Epithelial cell of proximal tubule (primary cell): Measurements from ENCODE around the gene OR2M5. TPM values are rescaled to one million over a fixed set of nuclear protein-coding genes. Genes with fewer than 3 reads are reported as not detected.

Experiments
- DNase-seq: peaks from one replicate; pipeline ENCODE4 v3.0.0-alpha.2; 2011; ENCODE audit warnings: low read depth
- H3K4me3 ChIP-seq: 2 replicates; pipeline ENCODE4 v1.5.1; 2011; ENCODE audit warnings: low read depth, mild to moderate bottlenecking, low read length
- CTCF ChIP-seq: conservative IDR thresholded peaks from 2 replicates; pipeline ENCODE4 v1.5.1; 2012; ENCODE audit warnings: low read depth, mild to moderate bottlenecking, low read length
- total RNA-seq: library from RNA; depleted of rRNA; stranded (reverse); fragments of >200 nt; gene quantifications from 2 replicates; pipeline ENCODE4 v1.2.3, GENCODE V29; 2015

Gene OR2M5
- total RNA-seq, 1 donor from 2014 or later, result not detected

DNA sequence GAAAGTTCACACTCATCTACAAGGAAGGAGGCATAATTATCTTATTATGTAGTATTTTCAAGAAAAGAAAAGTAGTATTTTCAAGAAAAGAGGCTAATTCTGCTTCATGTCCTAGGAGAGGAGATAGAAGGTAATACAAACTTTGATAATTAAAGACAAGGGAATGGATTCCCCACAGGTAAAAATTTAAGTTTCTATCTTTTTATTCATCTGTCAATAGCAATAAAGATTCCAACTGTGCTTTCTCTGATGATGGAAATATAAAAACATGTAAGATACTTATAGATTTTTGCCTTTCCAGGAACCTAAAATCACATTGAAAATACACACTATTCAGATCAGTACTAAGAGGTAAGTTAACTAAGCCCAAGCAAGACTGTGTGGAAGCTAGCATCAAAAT is 29.6 kb downstream of the OR2M5 start, which contains the start of gene OR2M2:
Gene OR2M2, plus strand, starts transcription at position 301 of the 400 bp plus-strand sequence. CDS start 5,165 bp downstream, outside the sequence.
- no peak for TF ChIP-seq CTCF
- no peak within 1 kb of the TSS for H3K4me3 ChIP-seq
- DNase-seq, result no peak

DNA sequence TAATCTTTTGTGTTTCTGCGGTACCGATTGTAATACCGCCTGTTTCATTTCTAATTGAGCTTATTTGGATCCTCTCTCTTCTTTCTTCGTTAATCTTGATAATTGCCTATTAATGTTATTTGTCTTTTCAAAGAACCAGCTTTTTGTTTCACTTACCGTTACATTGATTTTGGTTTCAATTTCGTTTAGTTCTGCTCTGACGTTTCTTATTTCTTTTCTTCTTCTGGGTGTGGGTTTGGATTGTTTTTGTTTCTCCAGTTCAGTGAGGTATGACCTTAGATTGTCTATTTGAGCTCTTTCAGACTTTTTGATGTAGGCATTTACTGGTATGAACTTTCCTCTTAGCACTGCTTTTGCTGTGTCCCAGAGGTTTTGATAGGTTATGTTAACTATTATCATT is 39.0 kb downstream of the OR2M5 start:
- no peak for TF ChIP-seq CTCF
- H3K4me3 ChIP-seq, result no peak overlapping the region
- no peak for DNase-seq

DNA sequence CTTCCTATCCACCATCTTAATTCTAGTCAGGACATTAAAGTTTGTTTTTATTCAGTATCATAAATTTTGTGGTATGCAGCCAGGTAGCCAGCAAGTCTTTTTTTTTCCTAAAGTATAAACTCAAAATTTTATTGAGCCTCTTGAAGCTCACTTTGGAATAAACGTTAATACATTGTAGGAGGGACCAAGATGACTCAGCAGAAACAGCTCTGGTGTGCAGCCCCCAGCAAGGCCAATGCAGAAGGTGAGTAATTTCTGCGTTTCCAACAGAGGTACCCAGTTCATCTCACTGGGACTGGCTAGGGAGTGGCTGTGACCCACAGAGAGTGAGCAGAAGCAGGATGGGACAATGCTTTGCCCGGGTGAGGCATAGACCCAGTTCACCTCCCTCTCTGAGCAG is 42.4 kb downstream of the OR2M5 start:
- no peak for TF ChIP-seq CTCF

GRCh38 chr1:248189026-248189425 is 44.1 kb downstream of the OR2M5 start:
- DNase-seq, result no peak
- TF ChIP-seq CTCF, result no peak
- H3K4me3 ChIP-seq, result no peak overlapping the region

More for the DNA sequence above, 42.4 kb downstream of the OR2M5 start:
- DNase-seq, result no peak
- H3K4me3 ChIP-seq, result no peak overlapping the region

DNA sequence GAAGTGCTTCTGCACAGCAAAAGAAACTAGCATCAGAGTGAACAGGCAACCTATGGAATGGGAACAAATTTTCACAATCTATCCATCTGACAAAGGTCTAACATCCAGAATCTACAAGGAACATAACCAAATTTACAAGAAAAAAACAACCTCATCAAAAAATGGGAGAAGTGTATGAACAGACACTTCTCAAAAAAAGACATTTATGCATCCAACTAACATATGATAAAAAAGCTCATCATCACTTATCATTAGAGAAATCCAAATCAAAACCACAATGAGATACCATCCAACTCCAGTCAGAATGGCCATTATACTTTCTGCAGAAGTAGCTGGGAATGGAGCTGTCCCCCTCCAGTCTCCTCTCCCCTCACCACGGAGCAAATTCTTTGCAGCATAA is 49.2 kb downstream of the OR2M5 start:
- no peak for TF ChIP-seq CTCF
- no peak overlapping the region for H3K4me3 ChIP-seq
- no peak for DNase-seq

Other genes with a start within 250 kb of the OR2M5 start
- 2.2 TPM in 1 of 2 replicates, not detected in the other for gene OR2W3, start 249.6 kb upstream of the OR2M5 start, total RNA-seq
- gene OR2T8, start 224.9 kb upstream of the OR2M5 start, total RNA-seq, result 0.14 TPM in 1 of 2 replicates, not detected in the other
- not detected in 2 replicates for gene OR2AJ1, start 220.3 kb upstream of the OR2M5 start, total RNA-seq
- gene OR2L8, start 196.3 kb upstream of the OR2M5 start, total RNA-seq, result not detected in 2 replicates
- not detected in 2 replicates for gene OR2AK2, start 179.9 kb upstream of the OR2M5 start, total RNA-seq
- not detected in 2 replicates for gene OR2L5, start 131.5 kb upstream of the OR2M5 start, total RNA-seq
- gene OR2L2, start 115.1 kb upstream of the OR2M5 start, total RNA-seq, result not detected in 2 replicates
- not detected in 2 replicates for gene OR2L3, start 98.3 kb upstream of the OR2M5 start, total RNA-seq
- not detected in 2 replicates for gene OR2L13, start 50.0 kb upstream of the OR2M5 start, total RNA-seq
- not detected in 2 replicates for gene OR2M2, start 29.7 kb downstream of the OR2M5 start, total RNA-seq
- gene OR2M3, start 52.1 kb downstream of the OR2M5 start, total RNA-seq, result not detected in 2 replicates
- gene OR2M4, start 86.3 kb downstream of the OR2M5 start, total RNA-seq, result not detected in 2 replicates
- gene OR2T33, start 132.8 kb downstream of the OR2M5 start, total RNA-seq, result not detected in 2 replicates
- not detected in 2 replicates for gene OR2T12, start 158.3 kb downstream of the OR2M5 start, total RNA-seq
- gene OR2M7, start 179.4 kb downstream of the OR2M5 start, total RNA-seq, result not detected in 2 replicates
- not detected in 2 replicates for gene OR14C36, start 203.6 kb downstream of the OR2M5 start, total RNA-seq
- gene OR2T4, start 216.5 kb downstream of the OR2M5 start, total RNA-seq, result not detected in 2 replicates
- not detected in 2 replicates for gene OR2T6, start 230.6 kb downstream of the OR2M5 start, total RNA-seq